BE2C (cell line): Measurements from ENCODE around the gene OTOA.
"Not testable (repeated sequence)": the region's sequence is repeated elsewhere in the genome, so short reads cannot be mapped to it uniquely, and the experiment has no call there.

ENCODE experiments used
- DNase-seq: peaks from one replicate; pipeline ENCODE4 v3.0.0-alpha.2; 2020
- H3K27me3 ChIP-seq: fragments of 250-450 bp; sonication (Bioruptor Pico); 2 replicates; pipeline ENCODE4 v1.5.1; 2020; ENCODE audit warnings: mild to moderate bottlenecking
- H3K36me3 ChIP-seq: fragments of 250-450 bp; sonication (Bioruptor Pico); 2 replicates; pipeline ENCODE4 v1.5.1; 2020; ENCODE audit warnings: mild to moderate bottlenecking
- H3K4me1 ChIP-seq: fragments of 250-450 bp; sonication (Bioruptor Pico); 2 replicates; pipeline ENCODE4 v1.5.1; 2020
- H3K4me3 ChIP-seq: 2 replicates; pipeline ENCODE4 v1.5.1; 2011; ENCODE audit warnings: low read depth, low read length
- H3K9me3 ChIP-seq: fragments of 250-450 bp; sonication (Bioruptor Pico); 2 replicates; pipeline ENCODE4 v1.5.1; 2020
- TF ChIP-seq, protein P1 (sequence below): IDR thresholded peaks from 2 replicates; pipeline ENCODE4 v1.5.1; 2012; ENCODE audit warnings: mild to moderate bottlenecking, low read depth, low read length

Gene OTOA

DNA sequence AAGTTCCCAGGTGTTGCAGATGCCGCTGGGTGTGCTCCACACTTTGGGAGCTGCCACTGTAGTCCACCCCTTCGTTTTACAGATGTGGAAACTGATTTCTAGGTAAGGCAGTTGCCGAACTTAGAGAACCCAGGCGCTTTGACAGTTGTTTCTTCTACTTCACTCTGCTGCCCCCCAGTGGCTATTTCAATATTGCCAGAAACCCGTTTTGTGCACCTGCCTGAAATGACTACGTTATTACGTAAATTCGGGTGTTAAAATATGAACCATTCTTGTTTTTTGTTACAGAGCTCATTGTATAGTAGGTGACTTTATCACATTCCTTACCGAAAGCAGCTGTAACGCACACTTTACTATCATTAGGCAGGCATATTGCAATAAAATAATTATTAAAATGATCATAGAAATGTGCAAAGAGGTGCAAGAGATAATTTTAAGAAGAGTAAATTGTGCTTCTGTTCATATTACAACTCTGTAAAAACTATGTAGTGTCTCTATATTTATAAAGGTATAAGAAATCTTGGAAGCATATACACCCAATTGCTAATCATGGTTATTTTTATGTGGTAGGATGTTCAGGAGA, 44.9 kb downstream of the OTOA start:
- H3K9me3 ChIP-seq: no peaks in the 10 kb centered on the region; the same call in 1 of the 2 replicates
- TF ChIP-seq, protein P1, sequence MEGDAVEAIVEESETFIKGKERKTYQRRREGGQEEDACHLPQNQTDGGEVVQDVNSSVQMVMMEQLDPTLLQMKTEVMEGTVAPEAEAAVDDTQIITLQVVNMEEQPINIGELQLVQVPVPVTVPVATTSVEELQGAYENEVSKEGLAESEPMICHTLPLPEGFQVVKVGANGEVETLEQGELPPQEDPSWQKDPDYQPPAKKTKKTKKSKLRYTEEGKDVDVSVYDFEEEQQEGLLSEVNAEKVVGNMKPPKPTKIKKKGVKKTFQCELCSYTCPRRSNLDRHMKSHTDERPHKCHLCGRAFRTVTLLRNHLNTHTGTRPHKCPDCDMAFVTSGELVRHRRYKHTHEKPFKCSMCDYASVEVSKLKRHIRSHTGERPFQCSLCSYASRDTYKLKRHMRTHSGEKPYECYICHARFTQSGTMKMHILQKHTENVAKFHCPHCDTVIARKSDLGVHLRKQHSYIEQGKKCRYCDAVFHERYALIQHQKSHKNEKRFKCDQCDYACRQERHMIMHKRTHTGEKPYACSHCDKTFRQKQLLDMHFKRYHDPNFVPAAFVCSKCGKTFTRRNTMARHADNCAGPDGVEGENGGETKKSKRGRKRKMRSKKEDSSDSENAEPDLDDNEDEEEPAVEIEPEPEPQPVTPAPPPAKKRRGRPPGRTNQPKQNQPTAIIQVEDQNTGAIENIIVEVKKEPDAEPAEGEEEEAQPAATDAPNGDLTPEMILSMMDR: peak; percentile 92
- no peaks in the 10 kb centered on the region for H3K36me3 ChIP-seq
- peak; percentile 79 for DNase-seq
- no peaks in the 10 kb centered on the region for H3K4me1 ChIP-seq
- no peaks in the 10 kb centered on the region for H3K27me3 ChIP-seq
- no peak overlapping the region for H3K4me3 ChIP-seq

DNA sequence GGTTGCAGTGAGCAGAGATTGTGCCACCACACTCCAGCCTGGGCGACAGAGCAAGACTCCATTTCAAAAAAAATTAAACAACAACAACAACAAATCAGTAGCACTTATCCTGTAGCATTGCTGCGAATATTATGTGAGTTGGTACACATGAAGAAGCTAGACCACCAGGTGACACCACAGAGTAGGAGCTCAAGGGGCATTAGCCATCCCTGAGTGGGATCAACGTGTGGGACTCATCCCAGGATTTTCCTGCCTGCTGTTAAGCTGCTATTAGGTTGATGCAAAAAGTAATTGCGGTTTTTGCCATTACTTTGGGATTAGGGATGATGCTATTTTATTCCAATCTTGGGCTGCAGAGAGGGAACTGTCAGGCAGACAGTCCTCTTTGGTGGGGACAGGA, 47.2 kb downstream of the OTOA start:
- no peaks in the 10 kb centered on the region for H3K4me1 ChIP-seq

DNA sequence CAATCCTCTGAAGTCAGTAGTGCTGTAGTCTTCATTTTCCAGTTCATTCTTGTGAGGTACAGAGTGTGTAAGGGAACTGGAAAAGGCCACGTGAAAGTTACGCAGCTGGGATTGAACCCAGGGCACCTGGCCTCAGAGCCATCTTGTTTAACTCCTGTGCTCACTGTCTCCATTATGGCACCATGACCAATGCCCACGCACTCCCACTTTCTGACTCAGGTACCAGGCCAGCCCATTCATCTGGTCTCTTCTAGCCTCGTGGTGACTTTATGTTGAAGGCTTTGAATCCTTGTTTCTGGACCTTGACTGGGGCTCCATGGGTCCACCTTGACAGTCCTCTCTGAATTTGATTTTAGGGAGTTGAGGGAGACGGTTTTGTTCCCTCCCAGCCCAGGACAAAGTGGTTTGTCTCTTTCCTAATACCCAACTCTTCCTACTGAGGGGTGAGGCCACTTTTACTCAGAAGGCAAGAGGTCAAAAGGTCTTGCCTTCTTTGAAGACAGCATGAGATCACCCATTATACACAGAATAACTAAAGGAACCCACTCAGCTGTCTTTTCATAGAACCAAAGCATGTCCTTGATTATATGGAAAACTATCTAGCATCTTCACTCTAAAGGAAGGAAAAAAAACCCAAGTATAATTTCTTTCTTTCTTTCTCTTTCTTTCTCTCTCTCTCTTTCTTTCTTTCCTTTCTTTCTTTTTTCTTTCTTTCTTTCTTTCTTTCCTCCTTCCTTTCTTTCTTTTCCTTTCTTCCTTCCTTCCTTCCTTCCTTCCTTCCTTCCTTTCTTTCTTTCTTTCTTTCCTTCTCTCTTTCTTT, 50.0 kb downstream of the OTOA start:
- TF ChIP-seq, protein P1: no peak
- Histone ChIP-seq H3K36me3 (no peaks in the 10 kb centered on the region), H3K4me1 (no peaks in the 10 kb centered on the region), H3K4me3 (no peak overlapping the region), H3K27me3 (peaks cover 3% of the 10 kb centered on the region; the same call in 1 of the 2 replicates), H3K9me3 (no peaks in the 10 kb centered on the region)
- DNase-seq: no peak

More for the DNA sequence above, 47.2 kb downstream of the OTOA start:
- no peaks in the 10 kb centered on the region for H3K27me3 ChIP-seq
- no peaks in the 10 kb centered on the region for H3K36me3 ChIP-seq
- no peak overlapping the region for H3K4me3 ChIP-seq
- H3K9me3 ChIP-seq: no peaks in the 10 kb centered on the region
- TF ChIP-seq, protein P1: no peak
- no peak for DNase-seq

DNA sequence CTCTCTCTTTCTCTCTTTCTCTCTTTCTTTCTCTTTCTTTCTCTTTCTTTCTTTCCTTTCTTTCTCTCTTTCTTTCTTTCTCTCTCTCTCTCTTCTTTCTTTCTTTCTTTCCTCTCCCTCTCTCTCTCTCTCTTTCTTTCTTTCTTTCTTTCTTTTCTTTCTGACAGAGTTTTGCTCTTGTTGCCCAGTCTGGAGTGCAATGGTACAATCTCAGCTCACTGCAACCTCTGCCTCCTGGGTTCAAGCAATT, 50.5 kb downstream of the OTOA start:
- H3K36me3 ChIP-seq, H3K4me1 ChIP-seq, H3K4me3 ChIP-seq, DNase-seq, H3K9me3 ChIP-seq, H3K27me3 ChIP-seq: not testable (repeated sequence)

DNA sequence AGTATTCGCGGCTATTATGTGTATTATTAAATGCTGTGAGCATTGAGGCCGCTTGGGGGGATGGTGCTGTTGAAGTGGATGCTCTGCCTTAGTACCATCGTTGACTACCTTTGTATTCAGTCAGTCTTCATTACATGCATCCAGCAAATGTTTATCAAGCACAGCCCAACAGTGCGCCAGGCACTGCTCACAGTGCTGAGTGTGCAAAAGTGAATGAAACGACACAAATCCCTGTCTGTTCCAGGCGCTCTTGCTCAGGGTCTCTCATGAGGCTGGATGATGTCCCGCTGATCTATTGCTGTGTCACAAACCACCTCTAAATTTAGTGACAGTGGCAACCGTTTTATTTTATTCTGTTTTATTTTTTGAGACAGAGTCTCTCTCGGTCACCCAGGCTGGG, 53.8 kb downstream of the OTOA start:
- Histone ChIP-seq H3K4me1 (no peaks in the 10 kb centered on the region), H3K27me3 (peaks cover 3% of the 10 kb centered on the region; the same call in 1 of the 2 replicates), H3K36me3 (no peaks in the 10 kb centered on the region), H3K4me3 (no peak overlapping the region), H3K9me3 (no peaks in the 10 kb centered on the region)
- TF ChIP-seq, protein P1: no peak
- DNase-seq: no peak

DNA sequence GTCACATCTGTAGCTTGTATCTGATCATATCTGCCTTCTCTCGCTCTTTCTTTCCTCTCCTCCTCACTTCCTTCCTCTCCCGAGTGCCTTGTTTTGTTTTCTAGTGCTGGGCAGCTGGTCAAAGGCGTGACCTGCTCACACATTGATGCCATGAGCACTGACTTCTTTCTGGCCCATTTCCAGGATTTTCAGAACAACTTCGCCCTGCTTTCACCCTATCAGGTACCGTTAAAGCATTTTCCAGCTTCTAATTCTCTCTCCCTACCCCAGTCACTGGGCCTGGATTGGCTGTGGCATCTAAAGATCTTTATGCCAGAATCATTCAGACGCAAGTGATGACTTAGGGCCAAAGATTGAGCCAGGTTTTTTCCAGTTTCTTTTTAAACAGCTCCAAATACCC, 55.5 kb downstream of the OTOA start:
- Histone ChIP-seq H3K4me3 (no peak overlapping the region), H3K27me3 (peaks cover 3% of the 10 kb centered on the region; the same call in 1 of the 2 replicates), H3K36me3 (no peaks in the 10 kb centered on the region), H3K9me3 (no peaks in the 10 kb centered on the region), H3K4me1 (no peaks in the 10 kb centered on the region)
- DNase-seq: no peak
- TF ChIP-seq, protein P1: no peak
